ENCODE results near the gene PYGO2. TPM values are rescaled to one million over a fixed set of nuclear protein-coding genes. Genes with fewer than 3 reads are reported as not detected.

The PYGO2 gene
- total and polyA plus RNA-seq, 2 of the 8 experiments (the other 6 are each of a cell fraction or from before 2014, with no cell fraction given) = 31.0 to 31.6 TPM

DNA sequence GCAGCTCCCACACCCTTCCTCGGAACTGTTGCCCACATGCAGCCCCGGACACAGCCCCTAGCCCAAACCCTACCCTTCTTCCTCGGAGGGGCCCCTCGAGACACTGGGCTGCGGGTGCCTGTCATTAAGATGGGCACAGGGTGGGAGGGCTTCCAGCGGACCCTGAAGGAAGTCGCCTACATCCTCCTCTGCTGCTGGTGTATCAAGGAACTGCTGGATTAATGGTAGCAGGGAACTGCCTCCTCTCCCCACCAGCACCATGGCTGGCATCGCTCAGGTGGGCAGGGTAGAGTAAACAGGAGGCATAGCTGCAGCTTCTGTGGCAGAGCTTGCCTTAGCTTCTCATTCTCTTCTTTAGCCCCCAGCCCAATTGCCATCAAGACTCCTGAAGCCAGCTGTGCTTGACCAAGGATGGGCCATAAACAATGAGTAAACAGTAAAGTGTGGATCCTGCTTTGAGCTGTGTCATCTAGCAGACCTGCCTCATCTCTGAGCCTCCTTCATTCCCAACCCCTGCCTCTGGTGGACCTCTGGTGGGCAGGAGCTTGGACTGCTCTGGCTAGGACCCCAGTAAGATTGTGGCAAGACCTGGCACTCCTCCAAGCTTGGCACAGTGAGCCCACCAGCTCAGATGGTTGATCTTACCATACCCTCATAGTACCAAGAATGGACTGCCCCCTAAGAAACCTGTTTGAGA lies 32.1 kb upstream of the PYGO2 start, which contains the start of gene LENEP:
Gene LENEP, plus strand, starts transcription at position 15 of the 697 bp plus-strand sequence. Its CDS starts 22 bp downstream, at position 37.
- Histone ChIP-seq H3K23ac (ENCODE audit: insufficient read length) (no peak within 1 kb of the TSS), H4K20me1 (replicated peaks in 1 of 2; ENCODE audit: control insufficient read depth in 1 of 2, insufficient read depth in 2 of 2, low read length in 2 of 2) (peaks cover 3 to 10% of the 10 kb centered on the region in 2 experiments), H3K56ac (replicated peaks; ENCODE audit: insufficient read length, low read depth, low read length) (no peak within 1 kb of the TSS), H3K9ac (replicated peaks in 1 of 4; ENCODE audit: extremely low read depth in 1 of 4, low read depth in 3 of 4, low read length in 3 of 4) (peak within 1 kb of the TSS in 2 of 4 experiments; percentile 12 to 50; a peak in 2 of 7 replicates), H3K27ac (ENCODE audit: low read depth, low read length) (peak within 1 kb of the TSS; percentile 58; the same call in 1 of the 2 replicates), H3K18ac (ENCODE audit: extremely low read depth, low read length) (no peak within 1 kb of the TSS), H3K79me1 (ENCODE audit: low read depth, low read length) (0 out of 2 replicates have a peak, but pooled peaks cover 4% of the 10 kb centered on the region), H3K4ac (replicated peaks; ENCODE audit: insufficient read length, low read depth, low read length) (no peak within 1 kb of the TSS), H2BK15ac (ENCODE audit: low read length) (no peak within 1 kb of the TSS), H3K9me3 (ENCODE audit: insufficient read depth in 2 of 2, low read depth in 1 of 2, low read length in 1 of 2) (no peaks in the 10 kb centered on the region), H4K5ac (ENCODE audit: insufficient read length, low read depth, low read length) (no peak within 1 kb of the TSS), H3K36me3 (ENCODE audit: control insufficient read depth in 2 of 4, insufficient read depth in 4 of 4, low read length in 3 of 4) (peaks cover 5 to 25% (median 19%) of the 10 kb centered on the region in 4 experiments), H2AFZ (ENCODE audit: low read length) (no peak within 1 kb of the TSS), H3K14ac (ENCODE audit: insufficient read length) (no peak within 1 kb of the TSS), H3K4me1 (replicated peaks in 1 of 4; ENCODE audit: control insufficient read depth in 3 of 4, insufficient read depth in 4 of 4, low read length in 3 of 4) (peaks cover 0 to 7% (median 4%) of the 10 kb centered on the region in 4 experiments; a peak in 3 of 7 replicates), H3K23me2 (ENCODE audit: low read depth, low read length) (no peaks in the 10 kb centered on the region; the same call in 1 of the 2 replicates), H2BK20ac (ENCODE audit: low read length) (no peak within 1 kb of the TSS), H3K4me3 (ENCODE audit: extremely low read depth in 1 of 4, insufficient read depth in 2 of 4, low read depth in 3 of 4, low read length in 4 of 4) (no peak within 1 kb of the TSS), H2BK5ac (ENCODE audit: low read depth, low read length) (no peak within 1 kb of the TSS; the same call in 1 of the 2 replicates), H3K79me2 (ENCODE audit: control insufficient read depth in 1 of 2, insufficient read depth in 2 of 2, low read length in 2 of 2) (peaks cover 0 to 9% of the 10 kb centered on the region in 2 experiments; a peak in 1 of 4 replicates), H4K91ac (replicated peaks; ENCODE audit: insufficient read length, low read length) (no peak within 1 kb of the TSS), H4K8ac (ENCODE audit: extremely low read depth, insufficient read depth, low read length) (no peak within 1 kb of the TSS; the same call in 1 of the 2 replicates), H2AK5ac (ENCODE audit: low read depth, low read length) (no peak within 1 kb of the TSS; the same call in 1 of the 2 replicates), H2BK120ac (replicated peaks; ENCODE audit: low read depth, low read length) (no peak within 1 kb of the TSS), H2BK12ac (ENCODE audit: low read depth, low read length) (0 out of 2 replicates have a peak within 1 kb of the TSS, but pooled peaks have one; percentile 17), H3K27me3 (replicated peaks in 1 of 4; ENCODE audit: control insufficient read depth in 3 of 4, extremely low read depth in 1 of 4, insufficient read depth in 3 of 4, low read length in 3 of 4) (no peaks in the 10 kb centered on the region), H3K4me2 (ENCODE audit: insufficient read depth in 1 of 2, low read depth in 2 of 2, low read length in 2 of 2) (no peak within 1 kb of the TSS)
- CTCF ChIA-PET (ENCODE audit: partially characterized antibody) = interaction anchor here (0.8 to 14.0 kb wide), 17 partner anchors 10 to 179 kb away, joined by 3 to 334 read pairs (median 7); partner anchors contain the start of genes ADAM15, CKS1B, EFNA4 and FLAD1
- POLR2A ChIA-PET (ENCODE audit: partially characterized antibody) = interaction anchor here (0.8 to 42.8 kb wide), 15 partner anchors 10 to 68 kb away, joined by 3 to 702 read pairs (median 6); partner anchors contain the start of genes ADAM15, CKS1B, EFNA4 and FLAD1
- DNase-seq (ENCODE audit: low read depth in 1 of 2, low spot score in 2 of 2) (no peak), FAIRE-seq (no peak)
- WGBS, 2 experiments (ENCODE audit: extremely low coverage in 1 of 2, insufficient coverage in 1 of 2, insufficient read length in 1 of 2, insufficient replicate concordance in 2 of 2, low coverage in 1 of 2, low lambda C conversion rate in 2 of 2, missing lambda C conversion rate in 1 of 2) = 87% methylated on average over 8 of the region's 8 CpGs; no CpG with 5 or more reads in 1 of the 2 experiments

All from H1 (cell line).